ENCODE data around the gene PTPRT. TPM values are rescaled to one million over a fixed set of nuclear protein-coding genes. Genes with fewer than 3 reads are reported as not detected.

The PTPRT gene
- total RNA-seq, 1 experiment from 2014 or later: not detected

- Histone ChIP-seq H3K4me1 (ENCODE audit: insufficient read depth, low read length, poor library complexity, severe bottlenecking) (no peaks in the 10 kb centered on the region), H3K27ac (ENCODE audit: low read depth, low read length, poor library complexity, severe bottlenecking) (no peak overlapping the region), H3K4me3 (ENCODE audit: low read depth, low read length, poor library complexity, severe bottlenecking) (no peak overlapping the region), H3K27me3 (replicated peaks; ENCODE audit: insufficient read depth, low read depth, low read length, poor library complexity) (no peaks in the 10 kb centered on the region), H3K9me3 (ENCODE audit: low read depth, low read length, poor library complexity, severe bottlenecking) (no peaks in the 10 kb centered on the region), H3K36me3 (ENCODE audit: insufficient read depth, low read length, poor library complexity, severe bottlenecking) (no peaks in the 10 kb centered on the region)
- ChIA-PET CTCF (no interaction called here), POLR2A (ENCODE audit: low non-redundant PET) (no interaction called here)
- BruUV-seq (replicated peaks): no TSS peak
- no peak for TF ChIP-seq EZH2 (IDR thresholded peaks at IDR 0.05; ENCODE audit: borderline replicate concordance, low read depth, low read length, poor library complexity, severe bottlenecking)
- no peak for TF ChIP-seq CTCF (conservative IDR thresholded peaks at IDR 0.05; ENCODE audit: low read depth, low read length)
- no peak for DNase-seq (ENCODE audit: low spot score)
- intact Hi-C loops (cut with micrococcal nuclease; ENCODE audit: unreplicated experiment): no loop called here
Measured at GRCh38 chr20:42887281-42887680, 302.4 kb downstream of the PTPRT start.

- H3K4me1 ChIP-seq (ENCODE audit: insufficient read depth, low read length, poor library complexity, severe bottlenecking): no peaks in the 10 kb centered on the region
- intact Hi-C loops (cut with micrococcal nuclease; ENCODE audit: unreplicated experiment): no loop called here
- no peaks in the 10 kb centered on the region for H3K36me3 ChIP-seq (ENCODE audit: insufficient read depth, low read length, poor library complexity, severe bottlenecking)
- no TSS peak for BruUV-seq (replicated peaks)
- no peaks in the 10 kb centered on the region for H3K27me3 ChIP-seq (replicated peaks; ENCODE audit: insufficient read depth, low read depth, low read length, poor library complexity)
- no peak overlapping the region for H3K4me3 ChIP-seq (ENCODE audit: low read depth, low read length, poor library complexity, severe bottlenecking)
- no peak overlapping the region for H3K27ac ChIP-seq (ENCODE audit: low read depth, low read length, poor library complexity, severe bottlenecking)
- TF ChIP-seq CTCF (conservative IDR thresholded peaks at IDR 0.05; ENCODE audit: low read depth, low read length) (no peak), EZH2 (IDR thresholded peaks at IDR 0.05; ENCODE audit: borderline replicate concordance, low read depth, low read length, poor library complexity, severe bottlenecking) (no peak)
- DNase-seq (ENCODE audit: low spot score): no peak
- H3K9me3 ChIP-seq (ENCODE audit: low read depth, low read length, poor library complexity, severe bottlenecking): no peaks in the 10 kb centered on the region
- POLR2A ChIA-PET (ENCODE audit: low non-redundant PET): no interaction called here
- CTCF ChIA-PET: no interaction called here
Measured at GRCh38 chr20:42886801-42887200, 302.9 kb downstream of the PTPRT start.

- ChIA-PET CTCF (no interaction called here), POLR2A (ENCODE audit: low non-redundant PET) (no interaction called here)
- no peak for TF ChIP-seq EZH2 (IDR thresholded peaks at IDR 0.05; ENCODE audit: borderline replicate concordance, low read depth, low read length, poor library complexity, severe bottlenecking)
- TF ChIP-seq CTCF (conservative IDR thresholded peaks at IDR 0.05; ENCODE audit: low read depth, low read length): no peak
- no peak overlapping the region for H3K4me3 ChIP-seq (ENCODE audit: low read depth, low read length, poor library complexity, severe bottlenecking)
- DNase-seq (ENCODE audit: low spot score): no peak
- no peaks in the 10 kb centered on the region for H3K27me3 ChIP-seq (replicated peaks; ENCODE audit: insufficient read depth, low read depth, low read length, poor library complexity)
- no peaks in the 10 kb centered on the region for H3K36me3 ChIP-seq (ENCODE audit: insufficient read depth, low read length, poor library complexity, severe bottlenecking)
- intact Hi-C loops (cut with micrococcal nuclease; ENCODE audit: unreplicated experiment): no loop called here
- BruUV-seq (replicated peaks): no TSS peak
- H3K9me3 ChIP-seq (ENCODE audit: low read depth, low read length, poor library complexity, severe bottlenecking): no peaks in the 10 kb centered on the region
- H3K27ac ChIP-seq (ENCODE audit: low read depth, low read length, poor library complexity, severe bottlenecking): no peak overlapping the region
- no peaks in the 10 kb centered on the region for H3K4me1 ChIP-seq (ENCODE audit: insufficient read depth, low read length, poor library complexity, severe bottlenecking)
Measured at GRCh38 chr20:42886046-42886445, 303.7 kb downstream of the PTPRT start.
